Adrenal gland (tissue), 12 donors: ENCODE data around the gene RGS14. TPM values are rescaled to one million over a fixed set of nuclear protein-coding genes. Genes with fewer than 3 reads are reported as not detected.

Experiments used
- DNase-seq, 7 donors: peaks; one replicate each; pipeline ENCODE4 v3.0.0-alpha.2; 2019 to 2020
- H3K27ac ChIP-seq, 5 donors: fragments of 200-600 bp; sonication (generic) in 4 of 5; 1 replicate in 3 of 5; 2 replicates in 2 of 5; pipeline versions ENCODE4 v1.5.1 to v1.8.0; 2016 to 2020; ENCODE audit warnings: mild to moderate bottlenecking in 1 of 5
- H3K27me3 ChIP-seq: fragments of 200-600 bp; 2 replicates; pipeline ENCODE4 v1.8.0; 2021
- H3K36me3 ChIP-seq, 2 donors: fragments of 200-600 bp; replicated peaks in 1 of 2; 1 replicate in 1 of 2; 2 replicates in 1 of 2; pipeline versions ENCODE4 v1.5.1 to v1.8.0; 2018 to 2022
- H3K4me1 ChIP-seq, 2 donors: fragments of 200-600 bp; replicated peaks in 1 of 2; 1 replicate in 1 of 2; 2 replicates in 1 of 2; pipeline versions ENCODE4 v1.5.1 to v1.8.0; 2018 to 2021
- H3K4me3 ChIP-seq, 4 donors: fragments of 200-600 bp; sonication (generic) in 3 of 4; one replicate each; pipeline ENCODE4 v1.5.1; 2016 to 2018
- H3K9me3 ChIP-seq, 3 donors: fragments of 200-600 bp; sonication (generic) in 1 of 3; replicated peaks in 1 of 3; 1 replicate in 2 of 3; 2 replicates in 1 of 3; pipeline versions ENCODE4 v1.5.1 to v1.8.0; 2016 to 2021
- POLR2A ChIP-seq, 2 donors: fragments of 450-650 bp; IDR thresholded peaks; one replicate each; pipeline ENCODE4 v1.6.1; 2017; ENCODE audit warnings: antibody characterized with exemption in 2 of 2, mild to moderate bottlenecking in 2 of 2, moderate library complexity in 1 of 2
- WGBS, 4 donors: extraction: QIAGEN DNeasy Blood & Tissue Kit in 2 of 4; methylation state at CpG; one replicate each; pipeline versions ENCODE4 v1.1.5 to v1.1.7; 2013 to 2017; 5-methylcytosine and 5-hydroxymethylcytosine counted together
- intact Hi-C, 2 donors: fragments of 100-400 bp; cut with DNase I; formaldehyde crosslinking; loops; one replicate each; pipeline versions ENCODE4 v1.14.1 to v1.15.0; 2022 to 2023
- polyA plus RNA-seq, 3 donors: library from polyadenylated mRNA; stranded (reverse); fragments of 200-250 nt in 2 of 3; fragments of 350-450 nt in 1 of 3; fragmentation: Illumina TruSeq in 1 of 3; extraction: RNeasy Lipid Tissue Mini Kit (QIAGEN cat#74804) in 1 of 3; gene quantifications; one replicate each; pipeline ENCODE4 v1.2.3, GENCODE V29; 2013 to 2014
- total RNA-seq, 9 donors: library from RNA; depleted of rRNA in 4 of 9; stranded (reverse); fragments of >200 nt in 4 of 9; fragments of 120-200 nt in 1 of 9; fragmentation: NEBNext Ultra II Directional in 1 of 9; extraction: Animal tissue kit (Norgen Biotek cat#: 25700) in 1 of 9; gene quantifications; one replicate each; pipeline versions ENCODE4 v1.1.0 to v1.2.4, GENCODE V29; 2013 to 2023
- TF ChIP-seq, protein P1 (sequence below), 6 experiments: fragments of 450-650 bp in 4 of 6; fragments of 200-600 bp in 2 of 6; sonication (generic) in 1 of 6; IDR thresholded peaks; 1 replicate in 5 of 6; 2 replicates in 1 of 6; pipeline versions ENCODE4 v1.5.1 to v1.8.0; 2016 to 2021; ENCODE audit warnings: antibody characterized with exemption in 6 of 6, mild to moderate bottlenecking in 2 of 6, moderate library complexity in 1 of 6
- donor health status: healthy with polysubstance abuse.
- donor health status: Bipolar disorder and iron deficiency.
- donor health status: DM: yes; HTN: yes; CAD: no.
- donor health status: DM: no; HTN: no; CAD: no.
- donor health status: DM: no; HTN: no; CAD: no.
- donor health status: DM: yes; HTN: yes; CAD: no.

Gene RGS14
- total and polyA plus RNA-seq, 12 donors, result 2.3 to 36.3 (median 15.5) TPM

DNA sequence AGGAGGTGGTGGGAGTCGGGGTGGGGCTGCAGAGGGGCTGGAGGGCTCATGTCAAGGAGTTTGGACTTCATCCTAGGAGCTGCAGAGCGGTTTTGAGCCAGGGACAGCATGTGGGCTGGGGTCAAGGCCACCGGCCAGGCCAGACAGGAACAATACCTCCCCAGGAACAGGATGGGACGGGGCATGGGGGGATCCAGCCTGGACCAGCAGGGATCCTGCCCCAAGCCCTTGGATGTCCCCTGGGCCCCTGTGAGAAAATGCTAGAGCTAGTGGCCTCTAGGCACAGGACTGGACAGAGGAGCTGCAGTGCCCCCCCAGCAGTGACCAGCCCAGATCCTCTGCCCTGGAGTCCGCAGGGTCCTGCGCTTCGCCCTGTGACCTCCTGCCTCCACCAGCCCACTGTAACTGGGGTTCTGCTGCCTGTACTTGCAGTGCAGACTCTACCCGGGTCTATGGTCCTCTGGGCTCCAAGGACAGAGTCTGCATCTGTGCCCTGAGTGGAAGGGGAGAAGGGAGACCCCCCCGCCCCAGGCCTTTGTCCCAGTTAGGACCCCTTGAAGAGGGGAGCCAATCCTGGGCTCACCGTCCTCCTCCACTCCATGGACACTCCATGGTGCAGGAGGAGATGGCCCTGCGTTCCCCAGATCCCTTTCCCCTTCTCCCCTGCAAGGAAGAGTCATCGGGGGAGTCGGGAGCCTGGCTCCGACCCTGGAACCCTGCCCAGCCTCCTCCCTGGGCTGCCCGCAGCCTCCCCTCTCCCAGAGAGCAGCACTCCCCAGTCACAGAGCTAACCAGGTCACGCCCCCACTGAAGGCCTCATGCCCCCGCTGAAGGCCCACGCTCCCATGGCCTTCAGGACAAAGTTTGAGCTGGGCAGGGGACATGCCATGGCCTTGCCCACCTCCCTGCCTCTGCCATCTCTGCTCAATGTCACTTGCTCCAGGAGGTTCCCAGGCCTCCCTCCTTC lies 43.1 kb upstream of the RGS14 start:
- Histone ChIP-seq H3K4me1 (peaks cover 12 to 19% of the 10 kb centered on the region in 2 donors), H3K4me3 (no peak overlapping the region), H3K9me3 (no peaks in the 10 kb centered on the region), H3K27ac (no peak overlapping the region), H3K27me3 (no peaks in the 10 kb centered on the region), H3K36me3 (no peaks in the 10 kb centered on the region)
- DNase-seq, result peak in 1 of 7 donors; percentile 19
- intact Hi-C loops, result loop anchor here (5.0 to 10.0 kb wide), 3 partner anchors 70 to 143 kb away; partner anchors contain the start of gene SLC34A1 (in 1 of the 2)
- 51 to 64% (median 60%) methylated on average over 10 to 18 of the region's 18 CpGs for WGBS, 4 donors
- TF ChIP-seq, protein P1, sequence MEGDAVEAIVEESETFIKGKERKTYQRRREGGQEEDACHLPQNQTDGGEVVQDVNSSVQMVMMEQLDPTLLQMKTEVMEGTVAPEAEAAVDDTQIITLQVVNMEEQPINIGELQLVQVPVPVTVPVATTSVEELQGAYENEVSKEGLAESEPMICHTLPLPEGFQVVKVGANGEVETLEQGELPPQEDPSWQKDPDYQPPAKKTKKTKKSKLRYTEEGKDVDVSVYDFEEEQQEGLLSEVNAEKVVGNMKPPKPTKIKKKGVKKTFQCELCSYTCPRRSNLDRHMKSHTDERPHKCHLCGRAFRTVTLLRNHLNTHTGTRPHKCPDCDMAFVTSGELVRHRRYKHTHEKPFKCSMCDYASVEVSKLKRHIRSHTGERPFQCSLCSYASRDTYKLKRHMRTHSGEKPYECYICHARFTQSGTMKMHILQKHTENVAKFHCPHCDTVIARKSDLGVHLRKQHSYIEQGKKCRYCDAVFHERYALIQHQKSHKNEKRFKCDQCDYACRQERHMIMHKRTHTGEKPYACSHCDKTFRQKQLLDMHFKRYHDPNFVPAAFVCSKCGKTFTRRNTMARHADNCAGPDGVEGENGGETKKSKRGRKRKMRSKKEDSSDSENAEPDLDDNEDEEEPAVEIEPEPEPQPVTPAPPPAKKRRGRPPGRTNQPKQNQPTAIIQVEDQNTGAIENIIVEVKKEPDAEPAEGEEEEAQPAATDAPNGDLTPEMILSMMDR (IDR thresholded peaks at IDR 0.05), result no peak
- TF ChIP-seq POLR2A (IDR thresholded peaks at IDR 0.05), result no peak

DNA sequence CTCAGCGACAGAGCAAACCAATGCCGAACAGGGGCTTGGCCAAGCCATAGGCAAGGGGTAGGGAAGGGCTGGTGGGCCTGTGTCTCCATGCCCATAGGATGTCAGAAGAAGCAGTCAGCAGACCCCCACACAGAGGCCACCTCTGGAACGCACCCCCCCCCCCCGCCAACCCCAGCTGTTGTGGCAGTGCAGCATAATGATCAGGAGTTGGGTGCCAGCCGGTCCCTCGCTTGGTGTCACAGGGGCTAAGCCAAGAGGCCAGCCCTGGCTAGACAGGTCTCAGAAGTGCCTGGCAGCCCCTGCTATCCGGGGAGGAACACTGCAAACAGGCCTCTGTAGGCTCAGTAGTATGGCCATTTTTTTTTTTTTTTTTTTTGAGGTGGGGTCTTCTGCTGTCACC lies 42.3 kb upstream of the RGS14 start:
- intact Hi-C loops, result loop anchor here (5.0 to 10.0 kb wide), 3 partner anchors 69 to 142 kb away; partner anchors contain the start of gene SLC34A1 (in 1 of the 2)
- Histone ChIP-seq H3K36me3 (no peaks in the 10 kb centered on the region), H3K27ac (no peak overlapping the region), H3K4me1 (peaks cover 12 to 19% of the 10 kb centered on the region in 2 donors), H3K27me3 (no peaks in the 10 kb centered on the region), H3K9me3 (no peaks in the 10 kb centered on the region), H3K4me3 (no peak overlapping the region)
- WGBS, 4 donors, result 74 to 88% (median 80%) methylated on average over 5 to 7 of the region's 7 CpGs
- DNase-seq, result peak in 1 of 7 donors; percentile 7
- TF ChIP-seq, protein P1 (IDR thresholded peaks at IDR 0.05), result no peak
- TF ChIP-seq POLR2A (IDR thresholded peaks at IDR 0.05), result no peak

DNA sequence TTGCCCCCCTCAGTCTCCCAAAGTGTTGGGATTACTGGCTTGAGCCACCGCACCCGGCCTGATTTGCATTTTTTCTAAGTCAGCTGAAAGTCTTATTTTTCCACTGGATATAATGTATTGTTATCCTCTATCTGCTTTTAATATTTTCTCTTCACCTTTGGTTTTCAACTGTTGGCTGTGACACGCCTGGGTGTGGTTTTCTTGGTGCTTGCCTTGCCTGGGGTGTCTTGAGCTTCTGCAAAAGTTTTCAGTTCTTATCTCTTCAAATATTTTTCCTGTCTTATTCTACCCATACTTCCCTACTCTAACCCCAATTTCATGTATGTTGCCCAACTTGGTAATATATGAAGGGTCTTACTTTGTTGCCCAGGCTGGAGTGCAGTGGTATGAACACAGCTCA lies 41.7 kb upstream of the RGS14 start:
- Histone ChIP-seq H3K36me3 (no peaks in the 10 kb centered on the region), H3K9me3 (no peaks in the 10 kb centered on the region), H3K4me3 (no peak overlapping the region), H3K4me1 (peaks cover 10 to 18% of the 10 kb centered on the region in 2 donors), H3K27ac (no peak overlapping the region), H3K27me3 (no peaks in the 10 kb centered on the region)
- intact Hi-C loops, result loop anchor here (5.0 to 10.0 kb wide), 3 partner anchors 69 to 141 kb away; partner anchors contain the start of gene SLC34A1 (in 1 of the 2)
- no peak for DNase-seq
- TF ChIP-seq POLR2A (IDR thresholded peaks at IDR 0.05), result no peak
- TF ChIP-seq, protein P1 (IDR thresholded peaks at IDR 0.05), result no peak
- WGBS, 4 donors, result 78 to 100% (median 97%) methylated on average over 3 of the region's 3 CpGs

DNA sequence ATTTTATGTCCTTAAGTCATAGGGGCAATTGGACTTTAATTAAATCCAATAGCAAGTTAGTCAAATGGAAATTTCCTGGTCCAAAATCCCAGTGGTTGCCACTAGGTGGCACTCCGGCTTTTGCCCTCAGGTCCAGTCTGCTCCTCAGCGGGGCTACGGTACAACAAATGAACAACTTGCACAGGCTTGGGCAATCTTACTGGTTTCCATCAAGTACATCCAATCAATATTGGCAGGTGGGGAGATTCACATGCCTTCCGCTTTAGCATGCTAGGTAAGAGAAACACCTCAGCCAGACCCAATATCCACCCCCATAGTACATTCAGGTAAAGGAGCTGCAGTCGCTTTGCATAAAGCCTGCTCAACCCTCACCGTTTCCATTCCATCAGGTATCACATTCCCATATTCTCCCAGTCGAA lies 39.8 kb upstream of the RGS14 start:
- DNase-seq, result peak; percentile 73 to 92 (median 85)
- no peaks in the 10 kb centered on the region for H3K9me3 ChIP-seq
- peaks cover 0 to under 1% of the 10 kb centered on the region in 2 donors for H3K4me1 ChIP-seq
- TF ChIP-seq, protein P1 (IDR thresholded peaks at IDR 0.05), result peak; percentile 80 to 87 (median 85)
- TF ChIP-seq POLR2A (IDR thresholded peaks at IDR 0.05), result no peak
- no peak overlapping the region for H3K27ac ChIP-seq
- 28 to 37% (median 32%) methylated on average over 7 of the region's 7 CpGs for WGBS, 4 donors
- no peaks in the 10 kb centered on the region for H3K36me3 ChIP-seq
- H3K27me3 ChIP-seq, result no peaks in the 10 kb centered on the region
- no peak overlapping the region for H3K4me3 ChIP-seq
- intact Hi-C loops, result loop anchor here (5.0 to 10.0 kb wide), 3 partner anchors 67 to 139 kb away; partner anchors contain the start of gene SLC34A1 (in 1 of the 2)
